Breast epithelium (tissue), 3 donors: ENCODE data around the gene CYP2W1.
"Not testable (repeated sequence)": the region's sequence is repeated elsewhere in the genome, so short reads cannot be mapped to it uniquely, and the experiment has no call there.

Experiments
- CTCF ChIP-seq, 3 donors: fragments of 450-650 bp; IDR thresholded peaks; one replicate each; pipeline ENCODE4 v1.5.1; 2016 to 2017; ENCODE audit warnings: antibody characterized with exemption in 3 of 3, mild to moderate bottlenecking in 3 of 3, moderate library complexity in 3 of 3
- POLR2A ChIP-seq: fragments of 450-650 bp; IDR thresholded peaks from one replicate; pipeline ENCODE4 v1.6.1; 2016; ENCODE audit warnings: antibody characterized with exemption, mild to moderate bottlenecking, moderate library complexity
- POLR2AphosphoS5 ChIP-seq, 3 donors: sonication (generic); formaldehyde crosslinking; IDR thresholded peaks; one replicate each; pipeline ENCODE4 v1.6.1; 2017; ENCODE audit warnings: antibody characterized with exemption in 3 of 3

GRCh38 chr7:1036164-1036928 lies 53.4 kb downstream of the CYP2W1 start:
- TF ChIP-seq CTCF (IDR thresholded peaks at IDR 0.05); POLR2A; POLR2AphosphoS5 (IDR thresholded peaks at IDR 0.05): not testable (repeated sequence)
